Upper lobe of left lung (tissue), 4 donors: ENCODE measurements around the gene BCAT1.

ENCODE experiments used
- CTCF ChIP-seq, 6 experiments: fragments of 450-650 bp in 4 of 6; fragments of 200-600 bp in 2 of 6; sonication (generic) in 2 of 6; IDR thresholded peaks; one replicate each; pipeline ENCODE4 v1.5.1; 2016 to 2019; ENCODE audit warnings: antibody characterized with exemption in 6 of 6
- POLR2A ChIP-seq, 4 donors: fragments of 450-650 bp; IDR thresholded peaks; one replicate each; pipeline ENCODE4 v1.5.1; 2016 to 2017; ENCODE audit warnings: antibody characterized with exemption in 4 of 4, mild to moderate bottlenecking in 2 of 4
- POLR2AphosphoS5 ChIP-seq, 2 donors: sonication (generic); formaldehyde crosslinking; IDR thresholded peaks; one replicate each; pipeline ENCODE4 v1.5.1; 2017; ENCODE audit warnings: antibody characterized with exemption in 2 of 2

DNA sequence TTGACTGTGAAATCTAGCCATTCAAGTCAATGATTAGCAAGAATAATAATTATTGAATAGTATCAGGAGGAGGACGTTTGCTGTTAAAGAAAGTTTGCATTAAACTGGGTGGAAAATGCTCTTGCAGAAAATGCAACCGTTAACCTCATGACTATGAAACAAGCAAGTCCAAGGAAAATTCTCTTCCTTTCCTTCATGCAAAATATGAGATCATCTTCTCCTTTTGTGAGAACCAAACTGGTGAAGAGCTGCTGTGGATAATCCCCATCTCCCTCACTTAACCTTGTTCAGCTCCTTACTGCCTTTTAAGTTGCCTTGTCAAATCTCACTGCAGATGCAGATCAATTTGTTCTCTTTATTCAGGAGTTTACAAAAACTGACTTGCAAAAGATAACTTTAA is 142.5 kb downstream of the BCAT1 start:
- TF ChIP-seq CTCF (IDR thresholded peaks at IDR 0.05) (no peak), POLR2A (IDR thresholded peaks at IDR 0.05) (no peak), POLR2AphosphoS5 (IDR thresholded peaks at IDR 0.05) (no peak)
